ENCODE data around the gene ADAMTS12.

GRCh38 chr5:33692980-33693379 is 198.8 kb downstream of the ADAMTS12 start:
- TF ChIP-seq CTCF (conservative IDR thresholded peaks at IDR 0.05; ENCODE audit: low read depth, low read length) = no peak
- no peak for TF ChIP-seq EZH2phosphoT487 (IDR thresholded peaks at IDR 0.05; ENCODE audit: borderline replicate concordance, low read length)
